ENCODE data around the gene IL10RA.

Gene IL10RA

DNA sequence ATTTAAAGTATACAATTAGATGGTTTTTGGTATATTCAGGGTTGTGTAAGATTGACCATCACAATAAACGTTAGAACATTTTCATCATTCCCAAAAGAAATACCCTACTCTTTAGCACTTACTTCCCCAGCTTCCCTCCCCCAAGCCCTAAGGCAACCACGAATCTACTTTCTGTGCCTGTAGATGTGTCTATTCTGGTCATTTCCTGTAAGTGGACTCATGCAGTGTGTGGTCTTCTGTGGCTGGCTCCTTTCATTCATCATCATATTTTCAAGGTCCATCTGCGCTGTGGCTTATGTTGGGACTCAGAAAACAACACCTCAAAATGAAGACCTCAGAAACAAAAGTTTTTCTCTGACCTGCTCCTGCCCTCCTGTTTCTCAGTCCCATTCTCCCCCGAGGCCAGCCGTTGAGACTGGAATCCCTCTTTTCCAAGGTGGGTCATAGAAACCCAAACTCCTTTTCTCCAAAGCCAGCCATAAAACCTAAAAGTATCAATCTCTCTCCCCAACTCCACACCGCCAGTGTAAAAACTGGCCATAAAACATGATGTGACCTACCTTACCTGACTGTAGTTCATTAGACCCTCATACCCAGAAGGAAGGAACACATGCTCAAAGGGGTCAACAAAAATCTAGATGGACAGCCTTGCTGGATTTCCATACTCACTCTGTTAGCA, 44.1 kb upstream of the IL10RA start:
- Histone ChIP-seq H3K4ac (ENCODE audit: low read depth in 1 of 2, low read length in 2 of 2) (no peak overlapping the region), H3K18ac (ENCODE audit: low read depth in 1 of 2, low read length in 2 of 2) (no peak overlapping the region), H3K4me3 (ENCODE audit: insufficient read depth in 1 of 2, low read depth in 1 of 2, low read length in 2 of 2) (no peak overlapping the region), H3K27me3 (ENCODE audit: control insufficient read depth in 1 of 2, insufficient read depth in 1 of 2, low read length in 2 of 2) (peaks cover 0 to 9% of the 10 kb centered on the region in 2 experiments), H2BK120ac (ENCODE audit: low read depth, low read length) (no peak overlapping the region), H3K9me3 (ENCODE audit: control insufficient read depth, low read length) (peaks cover 3% of the 10 kb centered on the region), H2AK5ac (ENCODE audit: low read length, severe bottlenecking) (no peak overlapping the region), H3K79me1 (replicated peaks; ENCODE audit: low read length, poor library complexity, severe bottlenecking) (no peaks in the 10 kb centered on the region), H3K4me2 (ENCODE audit: low read length, poor library complexity, severe bottlenecking) (no peak overlapping the region), H3K27ac (ENCODE audit: low read length, poor library complexity, severe bottlenecking) (no peak overlapping the region), H4K8ac (ENCODE audit: low read length) (no peak overlapping the region), H2BK12ac (ENCODE audit: low read length in 2 of 2) (no peak overlapping the region), H4K91ac (ENCODE audit: low read length) (no peak overlapping the region), H2BK5ac (ENCODE audit: low read depth, low read length, poor library complexity, severe bottlenecking) (no peak overlapping the region), H3K36me3 (ENCODE audit: control insufficient read depth in 1 of 2, insufficient read depth in 2 of 2, low read depth in 1 of 2, low read length in 2 of 2) (no peaks in the 10 kb centered on the region), H3K23ac (ENCODE audit: low read length in 2 of 2) (no peak overlapping the region), H3K14ac (ENCODE audit: low read length in 2 of 2) (no peak overlapping the region), H3K9ac (ENCODE audit: low read length) (no peak overlapping the region), H2AFZ (ENCODE audit: low read depth, low read length) (no peak overlapping the region), H2BK15ac (ENCODE audit: low read depth, poor library complexity, severe bottlenecking) (no peak overlapping the region), H3K4me1 (ENCODE audit: control insufficient read depth, insufficient read depth, low read depth, low read length) (peaks cover 6% of the 10 kb centered on the region)
- DNase-seq: no peak
- WGBS: 87% methylated on average over 5 of the region's 6 CpGs

DNA sequence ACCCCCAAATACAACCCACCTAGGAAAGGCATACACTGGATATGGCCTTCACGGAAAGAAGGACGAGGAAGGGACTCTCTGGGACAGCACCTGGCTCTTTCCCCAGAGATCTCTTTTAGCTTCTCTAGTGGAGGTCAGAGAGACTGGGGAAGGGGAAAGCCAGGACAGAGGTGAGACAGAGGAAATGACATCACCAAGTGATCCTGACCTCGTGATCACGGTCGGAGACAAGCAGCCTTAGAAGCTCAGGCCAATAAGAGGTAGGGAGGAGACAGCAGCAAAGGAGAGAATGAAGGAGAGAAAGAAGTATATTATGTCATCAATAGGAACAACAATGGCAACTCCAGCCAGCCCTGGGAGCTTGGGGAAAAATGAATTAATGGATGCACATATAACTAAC, 41.6 kb upstream of the IL10RA start:
- H4K91ac ChIP-seq (ENCODE audit: low read length): no peak overlapping the region
- H3K27ac ChIP-seq (ENCODE audit: low read length, poor library complexity, severe bottlenecking): no peak overlapping the region
- WGBS: 75% methylated on average over 5 of the region's 5 CpGs

GRCh38 chr11:117945047-117945810, 41.0 kb upstream of the IL10RA start:
- no peak overlapping the region for H3K23ac ChIP-seq (ENCODE audit: low read length in 2 of 2)
- no peak overlapping the region for H4K91ac ChIP-seq (ENCODE audit: low read length)
- no peak overlapping the region for H2BK12ac ChIP-seq (ENCODE audit: low read length in 2 of 2)
- no peak overlapping the region for H2BK120ac ChIP-seq (ENCODE audit: low read depth, low read length)
- peaks cover 7% of the 10 kb centered on the region for H3K4me1 ChIP-seq (ENCODE audit: control insufficient read depth, insufficient read depth, low read depth, low read length)
- no peak overlapping the region for H3K4me2 ChIP-seq (ENCODE audit: low read length, poor library complexity, severe bottlenecking)
- H3K36me3 ChIP-seq (ENCODE audit: control insufficient read depth in 1 of 2, insufficient read depth in 2 of 2, low read depth in 1 of 2, low read length in 2 of 2): no peaks in the 10 kb centered on the region
- no peak overlapping the region for H3K14ac ChIP-seq (ENCODE audit: low read length in 2 of 2)
- H3K27ac ChIP-seq (ENCODE audit: low read length, poor library complexity, severe bottlenecking): no peak overlapping the region
- H3K79me1 ChIP-seq (replicated peaks; ENCODE audit: low read length, poor library complexity, severe bottlenecking): no peaks in the 10 kb centered on the region
- H3K9me3 ChIP-seq (ENCODE audit: control insufficient read depth, low read length): peaks cover 3% of the 10 kb centered on the region
- H2AFZ ChIP-seq (ENCODE audit: low read depth, low read length): no peak overlapping the region
- H3K4me3 ChIP-seq (ENCODE audit: insufficient read depth in 1 of 2, low read depth in 1 of 2, low read length in 2 of 2): no peak overlapping the region
- H4K8ac ChIP-seq (ENCODE audit: low read length): no peak overlapping the region
- H3K18ac ChIP-seq (ENCODE audit: low read depth in 1 of 2, low read length in 2 of 2): no peak overlapping the region
- no peak overlapping the region for H2BK5ac ChIP-seq (ENCODE audit: low read depth, low read length, poor library complexity, severe bottlenecking)
- no peak overlapping the region for H3K4ac ChIP-seq (ENCODE audit: low read depth in 1 of 2, low read length in 2 of 2)
- H2BK15ac ChIP-seq (ENCODE audit: low read depth, poor library complexity, severe bottlenecking): no peak overlapping the region
- WGBS: 55% methylated on average over 3 of the region's 7 CpGs
- no peak overlapping the region for H3K9ac ChIP-seq (ENCODE audit: low read length)
- H3K27me3 ChIP-seq (ENCODE audit: control insufficient read depth in 1 of 2, insufficient read depth in 1 of 2, low read length in 2 of 2): peaks cover 0 to 17% of the 10 kb centered on the region in 2 experiments
- DNase-seq: no peak
- H2AK5ac ChIP-seq (ENCODE audit: low read length, severe bottlenecking): no peak overlapping the region

More for the DNA sequence above, 41.6 kb upstream of the IL10RA start:
- H2BK15ac ChIP-seq (ENCODE audit: low read depth, poor library complexity, severe bottlenecking): no peak overlapping the region
- no peak overlapping the region for H2BK12ac ChIP-seq (ENCODE audit: low read length in 2 of 2)
- peaks cover 3% of the 10 kb centered on the region for H3K9me3 ChIP-seq (ENCODE audit: control insufficient read depth, low read length)
- H3K4ac ChIP-seq (ENCODE audit: low read depth in 1 of 2, low read length in 2 of 2): no peak overlapping the region
- peaks cover 6% of the 10 kb centered on the region for H3K4me1 ChIP-seq (ENCODE audit: control insufficient read depth, insufficient read depth, low read depth, low read length)
- H3K23ac ChIP-seq (ENCODE audit: low read length in 2 of 2): no peak overlapping the region
- no peak overlapping the region for H3K14ac ChIP-seq (ENCODE audit: low read length in 2 of 2)
- no peak overlapping the region for H2BK5ac ChIP-seq (ENCODE audit: low read depth, low read length, poor library complexity, severe bottlenecking)
- H2AFZ ChIP-seq (ENCODE audit: low read depth, low read length): no peak overlapping the region
- H3K9ac ChIP-seq (ENCODE audit: low read length): no peak overlapping the region
- H3K27me3 ChIP-seq (ENCODE audit: control insufficient read depth in 1 of 2, insufficient read depth in 1 of 2, low read length in 2 of 2): peaks cover 0 to 11% of the 10 kb centered on the region in 2 experiments
- no peak overlapping the region for H2BK120ac ChIP-seq (ENCODE audit: low read depth, low read length)
- H3K4me2 ChIP-seq (ENCODE audit: low read length, poor library complexity, severe bottlenecking): no peak overlapping the region
- no peak overlapping the region for H4K8ac ChIP-seq (ENCODE audit: low read length)
- DNase-seq: no peak
- H2AK5ac ChIP-seq (ENCODE audit: low read length, severe bottlenecking): no peak overlapping the region
- H3K18ac ChIP-seq (ENCODE audit: low read depth in 1 of 2, low read length in 2 of 2): no peak overlapping the region
- H3K4me3 ChIP-seq (ENCODE audit: insufficient read depth in 1 of 2, low read depth in 1 of 2, low read length in 2 of 2): no peak overlapping the region
- H3K79me1 ChIP-seq (replicated peaks; ENCODE audit: low read length, poor library complexity, severe bottlenecking): no peaks in the 10 kb centered on the region
- H3K36me3 ChIP-seq (ENCODE audit: control insufficient read depth in 1 of 2, insufficient read depth in 2 of 2, low read depth in 1 of 2, low read length in 2 of 2): no peaks in the 10 kb centered on the region

GRCh38 chr11:117946156-117946841, 39.9 kb upstream of the IL10RA start:
- H2BK15ac ChIP-seq (ENCODE audit: low read depth, poor library complexity, severe bottlenecking): no peak overlapping the region
- H2AFZ ChIP-seq (ENCODE audit: low read depth, low read length): no peak overlapping the region
- no peak overlapping the region for H2BK120ac ChIP-seq (ENCODE audit: low read depth, low read length)
- H4K91ac ChIP-seq (ENCODE audit: low read length): no peak overlapping the region
- no peak overlapping the region for H3K18ac ChIP-seq (ENCODE audit: low read depth in 1 of 2, low read length in 2 of 2)
- WGBS: 100% methylated on average over 1 of the region's 5 CpGs
- H2BK12ac ChIP-seq (ENCODE audit: low read length in 2 of 2): no peak overlapping the region
- DNase-seq: no peak
- no peak overlapping the region for H2BK5ac ChIP-seq (ENCODE audit: low read depth, low read length, poor library complexity, severe bottlenecking)
- H3K4me1 ChIP-seq (ENCODE audit: control insufficient read depth, insufficient read depth, low read depth, low read length): peaks cover 7% of the 10 kb centered on the region
- H3K4me2 ChIP-seq (ENCODE audit: low read length, poor library complexity, severe bottlenecking): no peak overlapping the region
- peaks cover 3% of the 10 kb centered on the region for H3K9me3 ChIP-seq (ENCODE audit: control insufficient read depth, low read length)
- no peak overlapping the region for H3K23ac ChIP-seq (ENCODE audit: low read length in 2 of 2)
- H3K9ac ChIP-seq (ENCODE audit: low read length): no peak overlapping the region
- H3K79me1 ChIP-seq (replicated peaks; ENCODE audit: low read length, poor library complexity, severe bottlenecking): no peaks in the 10 kb centered on the region
- H3K4me3 ChIP-seq (ENCODE audit: insufficient read depth in 1 of 2, low read depth in 1 of 2, low read length in 2 of 2): no peak overlapping the region
- no peak overlapping the region for H3K27ac ChIP-seq (ENCODE audit: low read length, poor library complexity, severe bottlenecking)
- H2AK5ac ChIP-seq (ENCODE audit: low read length, severe bottlenecking): no peak overlapping the region
- no peak overlapping the region for H3K14ac ChIP-seq (ENCODE audit: low read length in 2 of 2)
- H3K4ac ChIP-seq (ENCODE audit: low read depth in 1 of 2, low read length in 2 of 2): no peak overlapping the region
- H3K36me3 ChIP-seq (ENCODE audit: control insufficient read depth in 1 of 2, insufficient read depth in 2 of 2, low read depth in 1 of 2, low read length in 2 of 2): no peaks in the 10 kb centered on the region
- H4K8ac ChIP-seq (ENCODE audit: low read length): no peak overlapping the region
- peaks cover 0 to 28% of the 10 kb centered on the region in 2 experiments for H3K27me3 ChIP-seq (ENCODE audit: control insufficient read depth in 1 of 2, insufficient read depth in 1 of 2, low read length in 2 of 2)

Data from mesenchymal stem cell (in vitro differentiated cells and primary cell).